Keratinocyte (primary cell): ENCODE results near the gene PLA2G4D. TPM values are rescaled to one million over a fixed set of nuclear protein-coding genes. Genes with fewer than 3 reads are reported as not detected.

ENCODE experiments used
- DNase-seq: peaks from one replicate; pipeline ENCODE4 v3.0.0-alpha.2; 2011; ENCODE audit warnings: low read depth, missing footprints, low spot score
- FAIRE-seq: peaks from 2 replicates; lab custom pipeline; 2011; peaks lifted over from hg19 to GRCh38; lab: Jason Lieb, UNC
- H2AFZ ChIP-seq: 2 replicates; pipeline ENCODE4 v1.6.0; 2012; ENCODE audit warnings: low read length, control low read depth, inconsistent platforms; ENCODE audit not compliant: control insufficient read depth
- H3K27ac ChIP-seq: 2 replicates; pipeline ENCODE4 v1.5.1; 2011; ENCODE audit warnings: low read length; ENCODE audit not compliant: control insufficient read depth, insufficient read depth
- H3K27me3 ChIP-seq: 3 replicates; pipeline ENCODE4 v1.6.0; 2011; ENCODE audit warnings: low read length; ENCODE audit not compliant: control insufficient read depth, insufficient read depth; ENCODE audit errors: extremely low read depth
- H3K36me3 ChIP-seq, 2 experiments: 2 replicates in 1 of 2; 3 replicates in 1 of 2; pipeline ENCODE4 v1.5.1; 2011; ENCODE audit warnings: low read length in 2 of 2, mild to moderate bottlenecking in 1 of 2; ENCODE audit not compliant: control insufficient read depth in 2 of 2, insufficient read depth in 2 of 2; ENCODE audit errors: extremely low read depth in 1 of 2
- H3K4me1 ChIP-seq: 3 replicates; pipeline ENCODE4 v1.5.1; 2011; ENCODE audit warnings: low read length; ENCODE audit not compliant: control insufficient read depth, insufficient read depth; ENCODE audit errors: extremely low read depth
- H3K4me2 ChIP-seq: 3 replicates; pipeline ENCODE4 v1.6.0; 2011; ENCODE audit warnings: low read depth, low read length; ENCODE audit not compliant: control insufficient read depth, insufficient read depth; ENCODE audit errors: extremely low read depth
- H3K4me3 ChIP-seq, 3 experiments: fragments of 200-600 bp in 1 of 3; sonication (generic) in 1 of 3; 2 replicates in 2 of 3; 3 replicates in 1 of 3; pipeline ENCODE4 v1.5.1; 2011 to 2016; ENCODE audit warnings: low read length in 3 of 3, mild to moderate bottlenecking in 3 of 3, control low read depth in 2 of 3, inconsistent platforms in 1 of 3, low read depth in 1 of 3, mixed read lengths in 1 of 3, mixed run types in 1 of 3, moderate library complexity in 1 of 3; ENCODE audit not compliant: control insufficient read depth in 2 of 3, insufficient read depth in 2 of 3; ENCODE audit errors: extremely low read depth in 1 of 3
- H3K79me2 ChIP-seq: 2 replicates; pipeline ENCODE4 v1.6.0; 2012; ENCODE audit warnings: low read length; ENCODE audit not compliant: control insufficient read depth, insufficient read depth
- H3K9ac ChIP-seq: 3 replicates; pipeline ENCODE4 v1.6.0; 2011; ENCODE audit warnings: low read length; ENCODE audit not compliant: control insufficient read depth, insufficient read depth; ENCODE audit errors: extremely low read depth
- H3K9me1 ChIP-seq: 3 replicates; pipeline ENCODE4 v1.6.0; 2011; ENCODE audit warnings: low read length; ENCODE audit not compliant: control insufficient read depth, insufficient read depth; ENCODE audit errors: extremely low read depth
- H3K9me3 ChIP-seq: 2 replicates; pipeline ENCODE4 v1.5.1; 2012; ENCODE audit warnings: low read depth, low read length; ENCODE audit not compliant: control insufficient read depth
- H4K20me1 ChIP-seq: 3 replicates; pipeline ENCODE4 v1.6.0; 2011; ENCODE audit warnings: low read length; ENCODE audit not compliant: control insufficient read depth, insufficient read depth; ENCODE audit errors: extremely low read depth
- EZH2 ChIP-seq: IDR thresholded peaks from one replicate; pipeline ENCODE4 v1.6.1; 2012; ENCODE audit warnings: inconsistent platforms, mild to moderate bottlenecking, low read length, moderate library complexity
- dilution Hi-C: fragments of 300-500 bp; cut with MboI; formaldehyde crosslinking; loops from one replicate; pipeline ENCODE4 v1.7.0; 2020; ENCODE audit warnings: low sequenced_read_pairs; ENCODE audit not compliant: extremely low pct_ligation_motif_present
- polyA plus RNA-seq, 5 experiments: library from polyadenylated mRNA; depleted of rRNA in 3 of 5; stranded (reverse) in 3 of 5; stranded (forward) in 1 of 5; unstranded in 1 of 5; fragments of >200 nt; gene quantifications; 1 replicate in 1 of 5; 2 replicates in 3 of 5; 3 replicates in 1 of 5; pipeline versions ENCODE4 v1.2.1 to v1.2.3, GENCODE V29; 2011 to 2012; ENCODE audit warnings: missing spikeins in 2 of 5, low read depth in 1 of 5, low replicate concordance in 1 of 5
- TF ChIP-seq, protein P1 (sequence below), 3 experiments: IDR thresholded peaks in 1 of 3; conservative IDR thresholded peaks in 1 of 3; optimal IDR thresholded peaks in 1 of 3; 2 replicates in 2 of 3; 3 replicates in 1 of 3; pipeline versions ENCODE3 to v1.5.1; 2011; ENCODE audit warnings: low read length in 3 of 3, mild to moderate bottlenecking in 3 of 3, moderate library complexity in 2 of 3, control low read depth in 1 of 3, inconsistent platforms in 1 of 3; ENCODE audit not compliant: insufficient read depth in 2 of 3; ENCODE audit errors: extremely low read depth in 1 of 3

Gene PLA2G4D
- polyA plus RNA-seq, 1 donor (not counting 4 experiments of a cell fraction or from before 2014, with no cell fraction given), result 0.69 TPM

- Histone ChIP-seq H3K4me3 (no peak overlapping the region), H3K9me1 (no peaks in the 10 kb centered on the region), H3K4me2 (no peak overlapping the region), H3K27me3 (no peaks in the 10 kb centered on the region), H3K36me3 (no peaks in the 10 kb centered on the region), H3K4me1 (peaks cover 23% of the 10 kb centered on the region), H3K79me2 (no peaks in the 10 kb centered on the region), H3K9me3 (no peaks in the 10 kb centered on the region), H3K9ac (no peak overlapping the region), H3K27ac (no peak overlapping the region), H4K20me1 (no peaks in the 10 kb centered on the region), H2AFZ (no peak overlapping the region)
- TF ChIP-seq, protein P1, sequence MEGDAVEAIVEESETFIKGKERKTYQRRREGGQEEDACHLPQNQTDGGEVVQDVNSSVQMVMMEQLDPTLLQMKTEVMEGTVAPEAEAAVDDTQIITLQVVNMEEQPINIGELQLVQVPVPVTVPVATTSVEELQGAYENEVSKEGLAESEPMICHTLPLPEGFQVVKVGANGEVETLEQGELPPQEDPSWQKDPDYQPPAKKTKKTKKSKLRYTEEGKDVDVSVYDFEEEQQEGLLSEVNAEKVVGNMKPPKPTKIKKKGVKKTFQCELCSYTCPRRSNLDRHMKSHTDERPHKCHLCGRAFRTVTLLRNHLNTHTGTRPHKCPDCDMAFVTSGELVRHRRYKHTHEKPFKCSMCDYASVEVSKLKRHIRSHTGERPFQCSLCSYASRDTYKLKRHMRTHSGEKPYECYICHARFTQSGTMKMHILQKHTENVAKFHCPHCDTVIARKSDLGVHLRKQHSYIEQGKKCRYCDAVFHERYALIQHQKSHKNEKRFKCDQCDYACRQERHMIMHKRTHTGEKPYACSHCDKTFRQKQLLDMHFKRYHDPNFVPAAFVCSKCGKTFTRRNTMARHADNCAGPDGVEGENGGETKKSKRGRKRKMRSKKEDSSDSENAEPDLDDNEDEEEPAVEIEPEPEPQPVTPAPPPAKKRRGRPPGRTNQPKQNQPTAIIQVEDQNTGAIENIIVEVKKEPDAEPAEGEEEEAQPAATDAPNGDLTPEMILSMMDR (optimal IDR thresholded peaks at IDR 0.05 in 1 of 3, IDR thresholded peaks at IDR 0.05 in 1 of 3, conservative IDR thresholded peaks at IDR 0.05 in 1 of 3; ENCODE audit: extremely low read depth in 1 of 3, insufficient read depth in 2 of 3, low read length in 3 of 3), result peak in 1 of 3 experiments; percentile 14
- TF ChIP-seq EZH2, result no peak
- dilution Hi-C loops, result no loop called here
- FAIRE-seq, result no peak
- DNase-seq, result no peak
Observed at GRCh38 chr15:42036966-42037365, 57.4 kb downstream of the PLA2G4D start.

DNA sequence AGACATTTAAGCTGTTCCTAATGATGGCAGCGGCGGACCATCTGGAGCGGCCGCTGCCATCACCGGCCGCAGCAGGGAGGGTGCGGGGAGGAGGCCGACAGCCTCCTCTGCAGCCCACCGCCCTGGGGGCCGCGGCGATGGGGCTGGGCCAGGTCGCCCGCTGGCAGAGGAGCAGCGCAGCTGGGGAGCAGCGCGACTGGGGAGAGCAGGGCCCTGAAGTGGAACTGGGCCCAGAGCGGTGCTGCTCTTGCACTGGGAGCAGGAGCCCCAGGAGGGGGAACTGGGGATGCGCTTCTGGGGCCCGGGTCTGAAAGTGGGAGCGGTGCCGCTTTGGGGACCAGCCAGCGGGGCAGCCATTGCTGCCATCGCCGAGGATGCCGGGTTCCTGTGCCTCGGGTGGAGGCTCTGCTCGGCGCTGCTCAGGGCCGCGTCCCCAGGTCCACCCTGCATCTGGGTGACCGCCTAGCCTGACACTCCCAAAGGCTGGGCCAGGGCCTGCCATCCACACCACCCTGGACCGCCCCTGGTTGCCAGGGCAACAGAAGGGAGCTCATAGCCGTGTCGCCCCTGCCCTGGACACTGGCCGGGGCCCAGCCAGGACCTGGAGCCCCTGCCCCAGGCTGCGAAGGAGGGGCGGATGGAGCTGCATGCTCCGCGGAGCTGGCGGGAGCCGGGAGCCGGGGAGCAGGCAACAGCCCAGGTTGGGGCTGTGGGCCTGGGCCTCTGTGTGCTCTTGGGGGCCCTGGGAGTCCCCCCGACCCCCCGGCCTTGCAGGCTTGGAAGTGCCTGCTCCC is 58.1 kb downstream of the PLA2G4D start:
- Histone ChIP-seq H3K4me1 (peaks cover 23% of the 10 kb centered on the region), H3K4me3 (peak overlapping the region in 1 of 3 experiments; percentile 58), H3K27me3 (no peaks in the 10 kb centered on the region), H2AFZ (no peak overlapping the region), H3K9ac (no peak overlapping the region), H3K9me3 (no peaks in the 10 kb centered on the region), H3K9me1 (no peaks in the 10 kb centered on the region), H3K79me2 (no peaks in the 10 kb centered on the region), H3K4me2 (peak overlapping the region; percentile 93), H4K20me1 (no peaks in the 10 kb centered on the region), H3K27ac (peak overlapping the region; percentile 72), H3K36me3 (no peaks in the 10 kb centered on the region)
- no peak for DNase-seq
- dilution Hi-C loops, result no loop called here
- TF ChIP-seq, protein P1 (optimal IDR thresholded peaks at IDR 0.05 in 1 of 3, IDR thresholded peaks at IDR 0.05 in 1 of 3, conservative IDR thresholded peaks at IDR 0.05 in 1 of 3; ENCODE audit: extremely low read depth in 1 of 3, insufficient read depth in 2 of 3, low read length in 3 of 3), result no peak
- no peak for TF ChIP-seq EZH2
- FAIRE-seq, result no peak
